IPS-15b (cell line): Measurements from ENCODE around the gene ZNF556.

Experiments used
- H3K27me3 ChIP-seq: one replicate; pipeline ENCODE4 v1.6.1; 2013; ENCODE audit warnings: low read length; ENCODE audit not compliant: control insufficient read depth, insufficient read depth
- H3K36me3 ChIP-seq: one replicate; pipeline ENCODE4 v1.6.1; 2013; ENCODE audit warnings: low read length; ENCODE audit not compliant: control insufficient read depth, insufficient read depth
- H3K4me1 ChIP-seq: one replicate; pipeline ENCODE4 v1.6.1; 2013; ENCODE audit warnings: mild to moderate bottlenecking, low read length; ENCODE audit not compliant: control insufficient read depth, insufficient read depth
- H3K4me3 ChIP-seq: one replicate; pipeline ENCODE4 v1.5.1; 2013; ENCODE audit warnings: low read depth, low read length
- H3K9ac ChIP-seq: one replicate; pipeline ENCODE4 v1.6.1; 2013; ENCODE audit warnings: low read depth, mild to moderate bottlenecking, low read length
- H3K9me3 ChIP-seq: one replicate; pipeline ENCODE4 v1.6.1; 2013; ENCODE audit warnings: mild to moderate bottlenecking, low read length; ENCODE audit not compliant: control insufficient read depth, insufficient read depth

ZNF556 gene

GRCh38 chr19:2840794-2841791 is 26.0 kb upstream of the ZNF556 start, which contains the start of gene ZNF555:
ZNF555 (plus strand) TSS chr19:2841475; CDS start chr19:2841573, 98 bp downstream.
- H3K9me3 ChIP-seq, result no peaks in the 10 kb centered on the region
- H3K9ac ChIP-seq, result peak within 1 kb of the TSS; percentile 68
- H3K4me1 ChIP-seq, result peaks cover 2% of the 10 kb centered on the region
- no peaks in the 10 kb centered on the region for H3K36me3 ChIP-seq
- H3K27me3 ChIP-seq, result peaks cover 3% of the 10 kb centered on the region
- peak within 1 kb of the TSS; percentile 68 for H3K4me3 ChIP-seq

GRCh38 chr19:2841855-2842574 is 25.1 kb upstream of the ZNF556 start:
- Histone ChIP-seq H3K36me3 (no peaks in the 10 kb centered on the region), H3K9me3 (peaks cover 5% of the 10 kb centered on the region), H3K4me1 (peaks cover 2% of the 10 kb centered on the region), H3K9ac (no peak overlapping the region), H3K4me3 (peak overlapping the region; percentile 68), H3K27me3 (peaks cover 3% of the 10 kb centered on the region)

GRCh38 chr19:2845107-2845506 is 22.0 kb upstream of the ZNF556 start:
- H3K27me3 ChIP-seq, result peaks cover 3% of the 10 kb centered on the region
- peaks cover 2% of the 10 kb centered on the region for H3K4me1 ChIP-seq
- H3K9ac ChIP-seq, result no peak overlapping the region
- H3K9me3 ChIP-seq, result peaks cover 8% of the 10 kb centered on the region
- H3K36me3 ChIP-seq, result no peaks in the 10 kb centered on the region
- H3K4me3 ChIP-seq, result no peak overlapping the region

GRCh38 chr19:2846180-2846894 is 20.8 kb upstream of the ZNF556 start:
- Histone ChIP-seq H3K4me3 (no peak overlapping the region), H3K9me3 (peaks cover 12% of the 10 kb centered on the region), H3K9ac (no peak overlapping the region), H3K27me3 (peaks cover 3% of the 10 kb centered on the region), H3K36me3 (peaks cover 2% of the 10 kb centered on the region), H3K4me1 (peaks cover 2% of the 10 kb centered on the region)

GRCh38 chr19:2847507-2847906 is 19.6 kb upstream of the ZNF556 start:
- Histone ChIP-seq H3K9ac (no peak overlapping the region), H3K4me3 (no peak overlapping the region), H3K9me3 (peaks cover 19% of the 10 kb centered on the region), H3K27me3 (no peaks in the 10 kb centered on the region), H3K4me1 (no peaks in the 10 kb centered on the region), H3K36me3 (peaks cover 14% of the 10 kb centered on the region)

GRCh38 chr19:2848616-2849015 is 18.5 kb upstream of the ZNF556 start:
- H3K4me3 ChIP-seq, result no peak overlapping the region
- H3K9me3 ChIP-seq, result peaks cover 30% of the 10 kb centered on the region
- H3K9ac ChIP-seq, result no peak overlapping the region
- peaks cover 25% of the 10 kb centered on the region for H3K36me3 ChIP-seq
- H3K4me1 ChIP-seq, result no peaks in the 10 kb centered on the region
- H3K27me3 ChIP-seq, result no peaks in the 10 kb centered on the region

- Histone ChIP-seq H3K9me3 (peaks cover 42% of the 10 kb centered on the region), H3K36me3 (peaks cover 27% of the 10 kb centered on the region)
Measured at GRCh38 chr19:2850256-2850925, 16.7 kb upstream of the ZNF556 start.

GRCh38 chr19:2852598-2852997 is 14.5 kb upstream of the ZNF556 start:
- Histone ChIP-seq H3K9ac (no peak overlapping the region), H3K27me3 (no peaks in the 10 kb centered on the region), H3K4me3 (no peak overlapping the region), H3K9me3 (peaks cover 38% of the 10 kb centered on the region), H3K4me1 (no peaks in the 10 kb centered on the region), H3K36me3 (peaks cover 27% of the 10 kb centered on the region)

More at GRCh38 chr19:2850256-2850925, 16.7 kb upstream of the ZNF556 start:
- no peaks in the 10 kb centered on the region for H3K27me3 ChIP-seq
- no peaks in the 10 kb centered on the region for H3K4me1 ChIP-seq
- H3K4me3 ChIP-seq, result no peak overlapping the region
- no peak overlapping the region for H3K9ac ChIP-seq

- Histone ChIP-seq H3K9me3 (peaks cover 38% of the 10 kb centered on the region), H3K4me3 (no peak overlapping the region), H3K36me3 (peaks cover 27% of the 10 kb centered on the region)
Measured at GRCh38 chr19:2853015-2853606, 14.0 kb upstream of the ZNF556 start.

GRCh38 chr19:2854849-2855248 is 12.3 kb upstream of the ZNF556 start:
- H3K9ac ChIP-seq, result no peak overlapping the region
- H3K4me1 ChIP-seq, result no peaks in the 10 kb centered on the region
- peaks cover 47% of the 10 kb centered on the region for H3K9me3 ChIP-seq
- no peak overlapping the region for H3K4me3 ChIP-seq
- no peaks in the 10 kb centered on the region for H3K27me3 ChIP-seq
- peaks cover 27% of the 10 kb centered on the region for H3K36me3 ChIP-seq

More at GRCh38 chr19:2853015-2853606, 14.0 kb upstream of the ZNF556 start:
- Histone ChIP-seq H3K9ac (no peak overlapping the region), H3K27me3 (no peaks in the 10 kb centered on the region), H3K4me1 (no peaks in the 10 kb centered on the region)
